Measurements from ENCODE around the gene PPP2R5C.

Gene PPP2R5C

DNA sequence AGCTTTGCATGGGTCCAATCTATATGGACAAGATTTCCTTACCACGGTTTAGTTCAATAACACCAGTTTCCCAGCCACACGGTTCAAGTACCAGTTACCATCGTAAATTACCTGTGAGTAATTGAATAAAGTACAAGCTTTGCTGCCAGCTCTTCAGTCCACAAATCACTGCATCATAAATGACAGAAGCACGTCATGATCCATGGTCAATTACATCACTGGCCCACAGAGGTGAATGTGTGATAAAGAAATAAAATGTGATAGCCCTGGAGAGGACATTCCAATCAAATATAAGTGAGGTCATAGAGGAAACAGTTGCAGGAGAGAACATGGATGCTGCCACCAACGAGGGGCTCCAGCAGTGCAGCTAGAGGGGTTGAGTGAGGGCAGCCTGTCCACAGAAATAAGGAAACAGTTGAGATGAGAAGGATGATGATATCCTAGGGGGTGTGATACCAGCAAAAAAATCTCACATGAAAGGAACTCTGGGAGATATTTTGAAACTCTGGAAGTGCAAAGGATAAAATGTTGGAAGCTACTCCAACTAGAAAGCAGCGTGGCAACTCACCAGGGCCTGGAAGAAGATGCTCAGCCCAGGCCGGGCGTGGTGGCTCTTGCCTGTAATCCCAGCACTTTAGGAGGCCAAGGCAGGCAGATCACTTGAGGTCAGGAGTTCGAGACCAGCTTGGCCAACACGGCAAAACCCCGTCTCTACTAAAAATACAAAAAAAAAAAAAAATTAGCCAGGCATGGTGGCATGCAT, 197.1 kb downstream of the PPP2R5C start:
- H3K27ac ChIP-seq = no peak overlapping the region
- TF ChIP-seq, protein P1, sequence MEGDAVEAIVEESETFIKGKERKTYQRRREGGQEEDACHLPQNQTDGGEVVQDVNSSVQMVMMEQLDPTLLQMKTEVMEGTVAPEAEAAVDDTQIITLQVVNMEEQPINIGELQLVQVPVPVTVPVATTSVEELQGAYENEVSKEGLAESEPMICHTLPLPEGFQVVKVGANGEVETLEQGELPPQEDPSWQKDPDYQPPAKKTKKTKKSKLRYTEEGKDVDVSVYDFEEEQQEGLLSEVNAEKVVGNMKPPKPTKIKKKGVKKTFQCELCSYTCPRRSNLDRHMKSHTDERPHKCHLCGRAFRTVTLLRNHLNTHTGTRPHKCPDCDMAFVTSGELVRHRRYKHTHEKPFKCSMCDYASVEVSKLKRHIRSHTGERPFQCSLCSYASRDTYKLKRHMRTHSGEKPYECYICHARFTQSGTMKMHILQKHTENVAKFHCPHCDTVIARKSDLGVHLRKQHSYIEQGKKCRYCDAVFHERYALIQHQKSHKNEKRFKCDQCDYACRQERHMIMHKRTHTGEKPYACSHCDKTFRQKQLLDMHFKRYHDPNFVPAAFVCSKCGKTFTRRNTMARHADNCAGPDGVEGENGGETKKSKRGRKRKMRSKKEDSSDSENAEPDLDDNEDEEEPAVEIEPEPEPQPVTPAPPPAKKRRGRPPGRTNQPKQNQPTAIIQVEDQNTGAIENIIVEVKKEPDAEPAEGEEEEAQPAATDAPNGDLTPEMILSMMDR (IDR thresholded peaks at IDR 0.05) = no peak
- DNase-seq (ENCODE audit: low spot score) = no peak
- no peak overlapping the region for H3K4me3 ChIP-seq

DNA sequence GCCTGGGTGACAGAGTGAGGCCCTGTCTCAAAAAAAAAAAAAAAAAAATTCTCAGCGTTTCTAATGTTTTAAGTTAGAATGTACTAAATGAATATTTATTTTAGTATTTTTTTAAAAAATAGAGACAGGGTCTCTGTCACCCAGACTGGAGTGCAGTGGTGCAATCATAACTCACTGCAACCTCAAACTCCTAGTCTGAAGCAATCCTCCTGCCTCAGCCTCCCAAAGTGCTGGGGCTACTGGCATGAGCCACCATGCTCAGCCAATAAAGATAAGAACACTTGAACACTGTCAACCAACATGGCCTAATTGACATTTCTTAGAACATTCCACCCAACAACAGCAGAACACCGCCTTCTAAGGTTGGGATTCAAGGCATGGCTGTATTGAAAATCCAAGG, 197.8 kb downstream of the PPP2R5C start:
- no peak overlapping the region for H3K4me3 ChIP-seq
- H3K27ac ChIP-seq = no peak overlapping the region
- TF ChIP-seq, protein P1 (IDR thresholded peaks at IDR 0.05) = no peak

DNA sequence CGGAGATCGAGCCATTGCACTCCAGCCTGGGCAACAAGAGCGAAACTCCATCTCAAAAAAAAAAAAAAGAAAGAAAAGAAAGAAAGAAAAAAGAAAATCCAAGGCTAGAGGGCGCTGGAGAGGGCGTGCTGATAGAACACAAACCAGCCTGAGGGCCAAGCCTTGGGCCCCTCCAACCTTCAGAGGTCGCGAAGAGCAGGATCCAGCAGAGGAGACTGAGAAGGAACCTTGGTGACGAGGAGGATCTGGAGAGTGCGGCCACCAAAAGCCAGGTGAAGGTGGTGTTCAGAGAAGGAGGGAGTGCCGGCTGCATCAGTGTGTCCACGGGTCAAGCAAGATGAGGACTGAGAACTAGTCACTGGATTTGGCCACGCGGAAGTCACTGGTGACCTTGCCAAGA, 198.7 kb downstream of the PPP2R5C start:
- TF ChIP-seq, protein P1 (IDR thresholded peaks at IDR 0.05) = no peak
- no peak overlapping the region for H3K4me3 ChIP-seq

More for the DNA sequence above, 197.8 kb downstream of the PPP2R5C start:
- DNase-seq (ENCODE audit: low spot score) = no peak

DNA sequence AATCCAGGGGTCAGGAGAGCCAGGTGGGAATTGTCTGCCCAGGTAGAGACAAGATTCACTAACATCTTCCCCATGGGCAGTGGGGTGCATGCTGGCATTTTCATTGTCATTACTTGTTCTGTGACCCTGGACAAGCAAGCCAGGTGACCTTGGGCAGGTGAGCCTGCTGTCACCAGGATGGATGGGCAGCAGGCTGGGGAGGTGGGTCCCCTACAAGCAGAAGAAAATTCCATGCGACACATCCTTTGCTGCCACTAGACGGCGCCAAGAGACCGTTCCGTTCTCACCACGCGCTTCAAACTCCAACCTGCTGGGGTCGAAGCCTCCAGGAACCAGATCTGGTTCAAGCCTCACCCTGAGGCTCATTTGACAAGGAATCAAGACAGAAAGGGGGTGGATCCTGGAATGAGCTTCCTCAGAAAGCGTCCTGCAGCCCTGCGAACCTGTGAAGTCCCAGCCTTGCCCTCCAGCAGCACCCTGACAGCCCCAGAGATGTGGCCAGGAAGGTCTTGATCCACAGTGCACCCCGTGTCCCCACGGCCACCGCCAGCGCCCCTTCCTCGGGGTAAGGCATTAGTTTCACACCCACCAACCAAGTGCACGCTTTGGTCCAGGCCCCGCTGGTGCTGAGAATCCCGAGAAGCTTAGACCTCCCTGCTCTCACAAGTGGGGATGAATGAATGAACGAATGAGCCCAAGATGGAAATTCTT, 199.7 kb downstream of the PPP2R5C start:
- Histone ChIP-seq H3K27ac (no peak overlapping the region), H3K4me3 (no peak overlapping the region)
- TF ChIP-seq, protein P1 (IDR thresholded peaks at IDR 0.05) = peak; percentile 81
- DNase-seq (ENCODE audit: low spot score) = peak; percentile 79

More for the DNA sequence above, 198.7 kb downstream of the PPP2R5C start:
- no peak for DNase-seq (ENCODE audit: low spot score)
- H3K27ac ChIP-seq = no peak overlapping the region

DNA sequence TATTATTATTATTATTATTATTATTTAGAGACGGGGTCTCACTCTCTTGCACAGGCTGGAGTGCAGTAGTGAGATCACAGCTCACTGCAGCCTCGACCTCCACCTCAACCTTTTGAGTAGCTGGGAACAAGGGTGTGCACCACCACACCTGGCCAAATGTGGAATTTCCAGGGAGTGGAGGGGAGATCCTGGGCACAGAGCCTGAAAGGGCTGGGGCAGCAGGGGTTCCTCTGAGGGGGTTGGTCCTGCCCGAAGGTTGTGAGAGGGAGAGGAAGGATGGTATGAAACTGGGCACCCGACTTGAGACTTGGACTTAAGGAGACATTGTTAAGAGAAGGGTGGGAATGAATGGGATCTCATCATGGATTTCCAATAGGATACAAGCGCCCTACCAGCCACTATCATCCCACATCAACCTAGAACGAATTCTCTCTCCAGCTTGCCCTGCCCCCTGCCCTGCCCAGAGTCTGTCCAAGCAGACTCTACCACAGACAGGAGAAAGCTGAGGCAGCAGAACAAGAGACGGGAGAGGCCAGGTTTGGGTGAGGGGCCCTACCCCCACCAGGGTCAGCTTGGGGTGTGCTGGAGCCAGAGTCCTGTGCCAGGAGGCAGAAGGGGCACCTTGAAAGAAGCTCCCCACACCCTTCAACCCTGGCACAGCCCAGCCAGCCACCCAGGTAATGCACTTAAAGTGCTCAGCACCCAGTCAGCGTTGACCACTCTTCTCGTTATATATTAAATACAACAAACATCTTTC, 200.4 kb downstream of the PPP2R5C start:
- H3K27ac ChIP-seq = peak overlapping the region in 1 of 2 donors; percentile 31
- TF ChIP-seq, protein P1 (IDR thresholded peaks at IDR 0.05) = no peak
- DNase-seq (ENCODE audit: low spot score) = peak; percentile 41
- H3K4me3 ChIP-seq = no peak overlapping the region

DNA sequence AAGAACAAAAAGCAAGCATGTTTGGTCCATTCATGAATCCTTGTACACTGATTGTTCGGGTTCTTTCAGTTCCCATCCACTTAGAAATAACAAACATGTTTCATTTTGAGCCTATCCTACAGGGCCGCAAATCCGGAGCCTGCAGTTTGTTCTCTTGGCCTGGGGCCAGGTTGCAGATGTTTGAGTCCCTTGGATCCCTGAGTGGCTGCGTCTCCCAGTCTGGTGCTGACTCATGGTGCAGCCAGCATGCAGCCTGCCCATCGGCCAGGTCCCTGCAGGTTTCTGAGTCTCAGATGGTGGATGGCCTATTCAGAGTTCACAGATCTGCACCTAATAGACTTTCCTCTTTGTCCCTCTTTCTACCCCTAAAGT, 201.0 kb downstream of the PPP2R5C start:
- TF ChIP-seq, protein P1 (IDR thresholded peaks at IDR 0.05) = no peak
- Histone ChIP-seq H3K4me3 (no peak overlapping the region), H3K27ac (no peak overlapping the region)
- DNase-seq (ENCODE audit: low spot score) = no peak
